Stimulated activated naive CD4-positive, alpha-beta T cell treated with Interleukin-2 at 50 U/mL for 16 hours (primary cell): ENCODE results near the gene COL4A1.
"Not testable (repeated sequence)": the region's sequence is repeated elsewhere in the genome, so short reads cannot be mapped to it uniquely, and the experiment has no call there.

Experiments used
- DNase-seq: peaks from one replicate; lab custom pipeline; 2025; lab: John Stamatoyannopoulos, UW

Gene COL4A1

GRCh38 chr13:110129539-110130186 is 177.3 kb downstream of the COL4A1 start:
- DNase-seq = no peak

- no peak for DNase-seq
These were observed 177.9 kb downstream of the COL4A1 start for GRCh38 chr13:110129076-110129475.

GRCh38 chr13:110128546-110128945 is 178.4 kb downstream of the COL4A1 start:
- DNase-seq = no peak

- DNase-seq = no peak
These were observed 178.9 kb downstream of the COL4A1 start for GRCh38 chr13:110127986-110128511.

GRCh38 chr13:110126391-110126961 is 180.5 kb downstream of the COL4A1 start:
- no peak for DNase-seq

GRCh38 chr13:110125613-110126272 is 181.2 kb downstream of the COL4A1 start:
- no peak for DNase-seq

GRCh38 chr13:110125157-110125556 is 181.8 kb downstream of the COL4A1 start:
- no peak for DNase-seq

GRCh38 chr13:110124201-110124940 is 182.6 kb downstream of the COL4A1 start:
- DNase-seq = no peak

- no peak for DNase-seq
These were observed 183.7 kb downstream of the COL4A1 start for GRCh38 chr13:110123041-110123809.

GRCh38 chr13:110121422-110122083 is 185.4 kb downstream of the COL4A1 start:
- no peak for DNase-seq

- DNase-seq = no peak
These were observed 186.7 kb downstream of the COL4A1 start for GRCh38 chr13:110119935-110120905.

- no peak for DNase-seq
These were observed 188.9 kb downstream of the COL4A1 start for GRCh38 chr13:110118106-110118505.

- DNase-seq = no peak
These were observed 190.9 kb downstream of the COL4A1 start for GRCh38 chr13:110116072-110116487.

- DNase-seq = no peak
These were observed 191.4 kb downstream of the COL4A1 start for GRCh38 chr13:110115591-110115990.

- DNase-seq = no peak
These were observed 192.6 kb downstream of the COL4A1 start for GRCh38 chr13:110114316-110114715.

- no peak for DNase-seq
These were observed 193.6 kb downstream of the COL4A1 start for GRCh38 chr13:110113284-110113764.

- DNase-seq = not testable (repeated sequence)
These were observed 194.6 kb downstream of the COL4A1 start for GRCh38 chr13:110112379-110112778.

- DNase-seq = no peak
These were observed 196.2 kb downstream of the COL4A1 start for GRCh38 chr13:110110783-110111182.

GRCh38 chr13:110109910-110110309 is 197.0 kb downstream of the COL4A1 start:
- DNase-seq = no peak
